HepG2 (cell line): ENCODE data around the gene IFNB1. TPM values are rescaled to one million over a fixed set of nuclear protein-coding genes. Genes with fewer than 3 reads are reported as not detected.

Experiments
- ATAC-seq: fragments of 200-7000 bp; cut with Tn5 transposase; 3 replicates; pipeline ENCODE4 v1.9.1; 2020; ENCODE audit warnings: mild to moderate bottlenecking, moderate library complexity
- BruUV-seq: library from RNA; stranded (reverse); fragments of 400-500 nt; replicated peaks from 2 replicates; lab custom pipeline; 2021; lab: Mats Ljungman, UMichigan
- CTCF ChIA-PET: fragments of 300-600 bp; formaldehyde crosslinking; extraction: SDS; loops from one replicate; lab custom pipeline; 2021; ENCODE audit warnings: low total read pairs, inconsistent platforms, low intra/inter-chr PET ratio; lab: Yijun Ruan, JAX
- POLR2A ChIA-PET: fragments of 350-600 bp; sonication (Branson Sonifier 250); formaldehyde crosslinking; loops from one replicate; lab custom pipeline; 2020; ENCODE audit warnings: antibody characterized with exemption, inconsistent platforms; lab: Yijun Ruan, JAX
- DNase-seq: peaks from one replicate; pipeline ENCODE4 v3.0.0-alpha.2; 2015; ENCODE audit warnings: low spot score
- FAIRE-seq: peaks from 3 replicates; lab custom pipeline; 2011; peaks lifted over from hg19 to GRCh38; lab: Jason Lieb, UNC
- H2AFZ ChIP-seq: one replicate; pipeline ENCODE4 v1.6.1; 2011; ENCODE audit warnings: low read length, inconsistent platforms
- H3K27ac ChIP-seq: fragments of 300-600 bp; 3 replicates; pipeline ENCODE4 v1.8.0; 2011; ENCODE audit warnings: mixed run types, mild to moderate bottlenecking, mixed read lengths, low read length, inconsistent platforms; ENCODE audit not compliant: insufficient read depth; ENCODE audit errors: extremely low read length
- H3K27me3 ChIP-seq, 2 experiments: fragments of 200-600 bp in 1 of 2; 2 replicates in 1 of 2; 3 replicates in 1 of 2; pipeline versions ENCODE4 v1.6.0 to v1.8.0; 2011; ENCODE audit warnings: low read length in 2 of 2, mild to moderate bottlenecking in 2 of 2, moderate library complexity in 2 of 2, inconsistent platforms in 1 of 2; ENCODE audit not compliant: insufficient read depth in 2 of 2, control insufficient read depth in 1 of 2
- H3K36me3 ChIP-seq, 2 experiments: fragments of 200-600 bp in 1 of 2; replicated peaks in 1 of 2; 2 replicates in 1 of 2; 3 replicates in 1 of 2; pipeline versions ENCODE4 v1.5.1 to v1.8.0; 2011; ENCODE audit warnings: low read length in 2 of 2, inconsistent platforms in 1 of 2; ENCODE audit not compliant: insufficient read depth in 2 of 2, control insufficient read depth in 1 of 2
- H3K4me1 ChIP-seq: 2 replicates; pipeline ENCODE4 v1.5.1; 2012; ENCODE audit warnings: low read length, inconsistent platforms; ENCODE audit not compliant: insufficient read depth
- H3K4me2 ChIP-seq: 2 replicates; pipeline ENCODE4 v1.6.0; 2011; ENCODE audit warnings: low read depth, low read length, inconsistent platforms
- H3K4me3 ChIP-seq, 3 experiments: fragments of 200-600 bp in 1 of 3; sonication (generic), shearing (Covaris generic) in 1 of 3; replicated peaks in 1 of 3; 2 replicates each; pipeline ENCODE4 v1.5.1; 2011 to 2016; ENCODE audit warnings: low read length in 3 of 3, inconsistent platforms in 2 of 3, low read depth in 2 of 3, mild to moderate bottlenecking in 2 of 3, control low read depth in 1 of 3, mixed read lengths in 1 of 3; ENCODE audit not compliant: insufficient read depth in 1 of 3
- H3K79me2 ChIP-seq: one replicate; pipeline ENCODE4 v1.6.1; 2011; ENCODE audit warnings: low read length, inconsistent platforms; ENCODE audit not compliant: insufficient read depth
- H3K9ac ChIP-seq: 2 replicates; pipeline ENCODE4 v1.6.0; 2011; ENCODE audit warnings: mild to moderate bottlenecking, low read depth, low read length, inconsistent platforms; ENCODE audit not compliant: insufficient read depth
- H3K9me3 ChIP-seq: 2 replicates; pipeline ENCODE4 v1.5.1; 2012; ENCODE audit warnings: mild to moderate bottlenecking, low read length
- H4K20me1 ChIP-seq: 2 replicates; pipeline ENCODE4 v1.6.0; 2011; ENCODE audit warnings: inconsistent platforms, mild to moderate bottlenecking, low read length, moderate library complexity; ENCODE audit not compliant: insufficient read depth
- AGO1 ChIP-seq: fragments of 200-400 bp; formaldehyde crosslinking; IDR thresholded peaks from 2 replicates; pipeline ENCODE4 v1.6.1; 2017; ENCODE audit warnings: mild to moderate bottlenecking, low read depth, low read length, moderate library complexity; ENCODE audit not compliant: poor library complexity, severe bottlenecking
- KDM5B ChIP-seq: sonication (generic); formaldehyde crosslinking; IDR thresholded peaks from 2 replicates; pipeline ENCODE4 v1.4.0; 2020; ENCODE audit warnings: missing genetic modification reagents, mild to moderate bottlenecking, borderline replicate concordance
- MAFF ChIP-seq: IDR thresholded peaks from 2 replicates; pipeline ENCODE4 v1.6.1; 2011; ENCODE audit warnings: low read depth, low read length, improper control_type of control experiment
- NR1H2 ChIP-seq: sonication (generic); formaldehyde crosslinking; IDR thresholded peaks from 2 replicates; pipeline ENCODE4 v1.8.1; 2022; ENCODE audit warnings: low read depth, missing genetic modification reagents, borderline replicate concordance
- PBX2 ChIP-seq: IDR thresholded peaks from 2 replicates; pipeline ENCODE4 v1.6.1; 2016; ENCODE audit warnings: control low read depth
- SMAD3 ChIP-seq: sonication (generic); formaldehyde crosslinking; IDR thresholded peaks from 2 replicates; pipeline ENCODE4 v1.4.0; 2020; ENCODE audit warnings: missing genetic modification reagents
- STAG1 ChIP-seq: sonication (generic); formaldehyde crosslinking; IDR thresholded peaks from 2 replicates; pipeline ENCODE4 v1.4.0; 2020; ENCODE audit warnings: missing genetic modification reagents
- ZHX1 ChIP-seq: sonication (generic); formaldehyde crosslinking; IDR thresholded peaks from 2 replicates; pipeline ENCODE4 v1.8.1; 2022; ENCODE audit warnings: low read depth, mild to moderate bottlenecking, missing genetic modification reagents
- ZNF382 ChIP-seq: sonication (generic); formaldehyde crosslinking; IDR thresholded peaks from 2 replicates; pipeline ENCODE4 v1.5.0; 2020; ENCODE audit warnings: missing genetic modification reagents, mild to moderate bottlenecking, borderline replicate concordance
- ZNF441 ChIP-seq: sonication (generic); formaldehyde crosslinking; IDR thresholded peaks from 2 replicates; pipeline ENCODE4 v1.7.0; 2021; ENCODE audit warnings: missing genetic modification reagents, borderline replicate concordance
- ZNF484 ChIP-seq: sonication (generic); formaldehyde crosslinking; IDR thresholded peaks from 2 replicates; pipeline ENCODE4 v1.5.1; 2020; ENCODE audit warnings: mild to moderate bottlenecking, low read depth, missing genetic modification reagents, borderline replicate concordance
- ZNF589 ChIP-seq: sonication (generic); formaldehyde crosslinking; conservative IDR thresholded peaks from 2 replicates; pipeline ENCODE4 v1.8.0; 2022; ENCODE audit warnings: mild to moderate bottlenecking, moderate library complexity, missing genetic modification reagents
- WGBS: methylation state at CpG from one replicate; pipeline ENCODE4 v1.1.6; 2017; ENCODE audit warnings: low lambda C conversion rate; 5-methylcytosine and 5-hydroxymethylcytosine counted together
- in situ Hi-C: cut with HindIII; loops from 2 replicates; pipeline ENCODE4 v1.10.0; 2017; ENCODE audit warnings: low pct_unique_long_range_greater_than_20kb; ENCODE audit not compliant: extremely low pct_ligation_motif_present
- intact Hi-C: fragments of 100-400 bp; cut with micrococcal nuclease; formaldehyde crosslinking; loops from one replicate; pipeline ENCODE4 v1.10.0; 2022; ENCODE audit not compliant: unreplicated experiment
- polyA plus RNA-seq, 8 experiments: library from polyadenylated mRNA; depleted of rRNA in 3 of 8; stranded (reverse) in 7 of 8; unstranded in 1 of 8; fragments of >200 nt; fragmentation: Illumina TruSeq in 4 of 8; extraction: Trizol in 4 of 8; gene quantifications; 2 replicates each; pipeline versions ENCODE4 v1.2.1 to v1.2.3, GENCODE V29; 2011 to 2016; ENCODE audit warnings: low read depth in 4 of 8, missing spikeins in 1 of 8, mixed read lengths in 1 of 8; ENCODE audit not compliant: insufficient read depth in 1 of 8
- total RNA-seq, 5 experiments: library from RNA; depleted of rRNA; stranded (reverse); fragments of >200 nt; fragmentation: Illumina TruSeq; extraction: Trizol; gene quantifications; 2 replicates each; pipeline ENCODE4 v1.2.3, GENCODE V29; 2016; ENCODE audit warnings: low read depth in 1 of 5
- TF ChIP-seq, protein P1 (sequence below), 2 experiments: fragments of 450-650 bp in 1 of 2; sonication (generic) in 1 of 2; formaldehyde crosslinking; IDR thresholded peaks; 2 replicates each; pipeline versions ENCODE4 v1.5.0 to v1.8.0; 2020 to 2022; ENCODE audit warnings: mild to moderate bottlenecking in 1 of 2, missing genetic modification reagents in 1 of 2
- TF ChIP-seq, protein P2 (sequence below): sonication (generic); formaldehyde crosslinking; IDR thresholded peaks from 2 replicates; pipeline ENCODE4 v1.4.0; 2020; ENCODE audit warnings: missing genetic modification reagents, borderline replicate concordance
- TF ChIP-seq, protein P3 (sequence below): sonication (generic); formaldehyde crosslinking; IDR thresholded peaks from 2 replicates; pipeline ENCODE4 v1.8.1; 2023; ENCODE audit warnings: missing genetic modification reagents, mild to moderate bottlenecking, borderline replicate concordance

IFNB1 gene
- total and polyA plus RNA-seq, 2 of the 13 experiments (the other 11 are each of a cell fraction or from before 2014, with no cell fraction given): not detected

GRCh38 chr9:21086538-21086937 lies 8.8 kb upstream of the IFNB1 start:
- no peak for FAIRE-seq
- TF ChIP-seq ZNF441 (CRISPR knock-in tag): no peak
- no peak for TF ChIP-seq AGO1
- TF ChIP-seq ZNF484 (CRISPR knock-in tag): no peak
- TF ChIP-seq, protein P1, sequence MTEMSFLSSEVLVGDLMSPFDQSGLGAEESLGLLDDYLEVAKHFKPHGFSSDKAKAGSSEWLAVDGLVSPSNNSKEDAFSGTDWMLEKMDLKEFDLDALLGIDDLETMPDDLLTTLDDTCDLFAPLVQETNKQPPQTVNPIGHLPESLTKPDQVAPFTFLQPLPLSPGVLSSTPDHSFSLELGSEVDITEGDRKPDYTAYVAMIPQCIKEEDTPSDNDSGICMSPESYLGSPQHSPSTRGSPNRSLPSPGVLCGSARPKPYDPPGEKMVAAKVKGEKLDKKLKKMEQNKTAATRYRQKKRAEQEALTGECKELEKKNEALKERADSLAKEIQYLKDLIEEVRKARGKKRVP (CRISPR knock-in tag; IDR thresholded peaks at IDR 0.05): no peak
- TF ChIP-seq ZNF382: no peak
- no peak for TF ChIP-seq MAFF
- TF ChIP-seq KDM5B (CRISPR knock-in tag): no peak
- no peak for TF ChIP-seq SMAD3 (CRISPR knock-in tag)
- TF ChIP-seq, protein P2, sequence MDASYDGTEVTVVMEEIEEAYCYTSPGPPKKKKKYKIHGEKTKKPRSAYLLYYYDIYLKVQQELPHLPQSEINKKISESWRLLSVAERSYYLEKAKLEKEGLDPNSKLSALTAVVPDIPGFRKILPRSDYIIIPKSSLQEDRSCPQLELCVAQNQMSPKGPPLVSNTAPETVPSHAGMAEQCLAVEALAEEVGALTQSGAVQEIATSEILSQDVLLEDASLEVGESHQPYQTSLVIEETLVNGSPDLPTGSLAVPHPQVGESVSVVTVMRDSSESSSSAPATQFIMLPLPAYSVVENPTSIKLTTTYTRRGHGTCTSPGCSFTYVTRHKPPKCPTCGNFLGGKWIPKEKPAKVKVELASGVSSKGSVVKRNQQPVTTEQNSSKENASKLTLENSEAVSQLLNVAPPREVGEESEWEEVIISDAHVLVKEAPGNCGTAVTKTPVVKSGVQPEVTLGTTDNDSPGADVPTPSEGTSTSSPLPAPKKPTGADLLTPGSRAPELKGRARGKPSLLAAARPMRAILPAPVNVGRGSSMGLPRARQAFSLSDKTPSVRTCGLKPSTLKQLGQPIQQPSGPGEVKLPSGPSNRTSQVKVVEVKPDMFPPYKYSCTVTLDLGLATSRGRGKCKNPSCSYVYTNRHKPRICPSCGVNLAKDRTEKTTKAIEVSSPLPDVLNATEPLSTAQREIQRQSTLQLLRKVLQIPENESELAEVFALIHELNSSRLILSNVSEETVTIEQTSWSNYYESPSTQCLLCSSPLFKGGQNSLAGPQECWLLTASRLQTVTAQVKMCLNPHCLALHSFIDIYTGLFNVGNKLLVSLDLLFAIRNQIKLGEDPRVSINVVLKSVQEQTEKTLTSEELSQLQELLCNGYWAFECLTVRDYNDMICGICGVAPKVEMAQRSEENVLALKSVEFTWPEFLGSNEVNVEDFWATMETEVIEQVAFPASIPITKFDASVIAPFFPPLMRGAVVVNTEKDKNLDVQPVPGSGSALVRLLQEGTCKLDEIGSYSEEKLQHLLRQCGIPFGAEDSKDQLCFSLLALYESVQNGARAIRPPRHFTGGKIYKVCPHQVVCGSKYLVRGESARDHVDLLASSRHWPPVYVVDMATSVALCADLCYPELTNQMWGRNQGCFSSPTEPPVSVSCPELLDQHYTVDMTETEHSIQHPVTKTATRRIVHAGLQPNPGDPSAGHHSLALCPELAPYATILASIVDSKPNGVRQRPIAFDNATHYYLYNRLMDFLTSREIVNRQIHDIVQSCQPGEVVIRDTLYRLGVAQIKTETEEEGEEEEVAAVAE (CRISPR knock-in tag): no peak
- no peak for TF ChIP-seq ZHX1 (CRISPR knock-in tag)
- TF ChIP-seq ZNF589 (CRISPR knock-in tag): no peak
- no peak for TF ChIP-seq NR1H2 (CRISPR knock-in tag)
- TF ChIP-seq, protein P3, sequence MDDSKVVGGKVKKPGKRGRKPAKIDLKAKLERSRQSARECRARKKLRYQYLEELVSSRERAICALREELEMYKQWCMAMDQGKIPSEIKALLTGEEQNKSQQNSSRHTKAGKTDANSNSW (CRISPR knock-in tag): no peak
- no peak for TF ChIP-seq PBX2 (CRISPR knock-in tag)
- no peak for TF ChIP-seq STAG1

More at GRCh38 chr9:21086538-21086937, 8.8 kb upstream of the IFNB1 start:
- Histone ChIP-seq H3K27me3 (no peaks in the 10 kb centered on the region; a peak in 1 of 5 replicates), H3K9ac (no peak overlapping the region), H3K36me3 (no peaks in the 10 kb centered on the region), H3K4me3 (no peak overlapping the region), H4K20me1 (no peaks in the 10 kb centered on the region), H3K79me2 (no peaks in the 10 kb centered on the region), H3K9me3 (no peaks in the 10 kb centered on the region), H3K4me1 (no peaks in the 10 kb centered on the region), H3K27ac (no peak overlapping the region), H2AFZ (no peak overlapping the region), H3K4me2 (no peak overlapping the region)
- BruUV-seq: no TSS peak
- ChIA-PET CTCF (no interaction called here), POLR2A (no interaction called here)
- DNase-seq: no peak
- in situ Hi-C loops: no loop called here
- 15% methylated on average over 1 of the region's 1 CpG for WGBS
- intact Hi-C loops: no loop called here
- no peak for ATAC-seq
